ENCODE results near the gene DICER1. TPM values are rescaled to one million over a fixed set of nuclear protein-coding genes. Genes with fewer than 3 reads are reported as not detected.

The DICER1 gene
- polyA plus RNA-seq, 1 donor from 2014 or later, result 93.8 TPM

- Histone ChIP-seq H4K20me1 (ENCODE audit: insufficient read depth) (no peaks in the 10 kb centered on the region), H2AFZ (ENCODE audit: low read depth, low read length) (no peak overlapping the region), H3K79me2 (replicated peaks; ENCODE audit: insufficient read depth, low read length) (no peaks in the 10 kb centered on the region), H3K9me2 (ENCODE audit: insufficient read depth, low read length) (no peaks in the 10 kb centered on the region), H3K4me3 (ENCODE audit: low read length) (no peak overlapping the region), H3K9me3 (ENCODE audit: low read length) (no peaks in the 10 kb centered on the region), H3K4me2 (ENCODE audit: low read length) (no peak overlapping the region), H3K27me3 (ENCODE audit: insufficient read depth, low read depth, low read length) (no peaks in the 10 kb centered on the region), H3F3A (ENCODE audit: insufficient read depth, low read length, poor library complexity, severe bottlenecking) (no peaks in the 10 kb centered on the region), H3K36me3 (ENCODE audit: insufficient read depth, low read length) (no peaks in the 10 kb centered on the region), H3K9ac (ENCODE audit: low read length) (no peak overlapping the region), H3K27ac (ENCODE audit: low read length) (no peak overlapping the region)
- TF ChIP-seq CTCF (IDR thresholded peaks at IDR 0.05; ENCODE audit: poor library complexity, severe bottlenecking) (no peak), EP300 (conservative IDR thresholded peaks at IDR 0.05; ENCODE audit: poor library complexity, severe bottlenecking) (no peak), RAD21 (conservative IDR thresholded peaks at IDR 0.05) (no peak), POLR2AphosphoS5 (IDR thresholded peaks at IDR 0.05) (no peak), SMC3 (conservative IDR thresholded peaks at IDR 0.05; ENCODE audit: poor library complexity) (no peak), MXI1 (conservative IDR thresholded peaks at IDR 0.05; ENCODE audit: poor library complexity, severe bottlenecking) (no peak), REST (IDR thresholded peaks at IDR 0.05; ENCODE audit: borderline replicate concordance) (no peak), TAF1 (IDR thresholded peaks at IDR 0.05; ENCODE audit: low read depth) (no peak), EZH2 (IDR thresholded peaks at IDR 0.05; ENCODE audit: borderline replicate concordance, insufficient read depth, low read length, poor library complexity, severe bottlenecking) (no peak)
Measured at GRCh38 chr14:95052016-95052585, 105.2 kb downstream of the DICER1 start.

GRCh38 chr14:95049952-95050351 is 107.4 kb downstream of the DICER1 start:
- H4K20me1 ChIP-seq (ENCODE audit: insufficient read depth), result no peaks in the 10 kb centered on the region
- no peak overlapping the region for H3K4me2 ChIP-seq (ENCODE audit: low read length)
- TF ChIP-seq RAD21 (conservative IDR thresholded peaks at IDR 0.05) (no peak), CTCF (IDR thresholded peaks at IDR 0.05; ENCODE audit: poor library complexity, severe bottlenecking) (no peak), MXI1 (conservative IDR thresholded peaks at IDR 0.05; ENCODE audit: poor library complexity, severe bottlenecking) (no peak), REST (IDR thresholded peaks at IDR 0.05; ENCODE audit: borderline replicate concordance) (no peak), SMC3 (conservative IDR thresholded peaks at IDR 0.05; ENCODE audit: poor library complexity) (no peak), POLR2AphosphoS5 (IDR thresholded peaks at IDR 0.05) (no peak), TAF1 (IDR thresholded peaks at IDR 0.05; ENCODE audit: low read depth) (no peak), EZH2 (IDR thresholded peaks at IDR 0.05; ENCODE audit: borderline replicate concordance, insufficient read depth, low read length, poor library complexity, severe bottlenecking) (no peak), EP300 (conservative IDR thresholded peaks at IDR 0.05; ENCODE audit: poor library complexity, severe bottlenecking) (no peak)
- no peak overlapping the region for H3K9ac ChIP-seq (ENCODE audit: low read length)
- H3K27me3 ChIP-seq (ENCODE audit: insufficient read depth, low read depth, low read length), result no peaks in the 10 kb centered on the region
- H3K79me2 ChIP-seq (replicated peaks; ENCODE audit: insufficient read depth, low read length), result no peaks in the 10 kb centered on the region
- no peaks in the 10 kb centered on the region for H3K9me3 ChIP-seq (ENCODE audit: low read length)
- no peak overlapping the region for H3K4me3 ChIP-seq (ENCODE audit: low read length)
- H3K27ac ChIP-seq (ENCODE audit: low read length), result no peak overlapping the region
- no peaks in the 10 kb centered on the region for H3K9me2 ChIP-seq (ENCODE audit: insufficient read depth, low read length)
- no peaks in the 10 kb centered on the region for H3F3A ChIP-seq (ENCODE audit: insufficient read depth, low read length, poor library complexity, severe bottlenecking)
- H3K36me3 ChIP-seq (ENCODE audit: insufficient read depth, low read length), result no peaks in the 10 kb centered on the region
- H2AFZ ChIP-seq (ENCODE audit: low read depth, low read length), result no peak overlapping the region

Measured in neural cell (in vitro differentiated cells).